ENCODE data around the gene ZIK1.

DNA sequence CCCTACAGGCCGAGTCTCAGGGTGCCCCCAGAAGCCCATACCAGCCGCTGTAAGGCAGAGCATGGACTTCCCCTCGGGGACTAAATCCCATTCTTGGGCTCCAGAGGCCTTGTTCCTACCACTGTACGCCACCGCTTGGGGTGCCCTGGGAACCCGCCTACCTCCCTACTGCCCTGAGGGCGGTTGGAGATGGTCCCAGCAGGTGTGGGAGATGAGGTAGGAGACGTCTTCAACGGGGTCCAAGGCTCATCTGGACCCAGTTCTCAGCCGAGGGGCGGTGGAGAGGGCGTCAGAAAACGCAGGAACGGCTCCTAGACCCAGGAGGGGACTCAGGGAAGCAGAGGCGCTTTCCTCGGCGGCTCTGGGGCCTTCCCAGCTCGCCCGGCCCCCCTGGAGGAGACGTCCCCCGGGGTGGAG, 833 bp upstream of the ZIK1 start:
- TF ChIP-seq, protein P1, sequence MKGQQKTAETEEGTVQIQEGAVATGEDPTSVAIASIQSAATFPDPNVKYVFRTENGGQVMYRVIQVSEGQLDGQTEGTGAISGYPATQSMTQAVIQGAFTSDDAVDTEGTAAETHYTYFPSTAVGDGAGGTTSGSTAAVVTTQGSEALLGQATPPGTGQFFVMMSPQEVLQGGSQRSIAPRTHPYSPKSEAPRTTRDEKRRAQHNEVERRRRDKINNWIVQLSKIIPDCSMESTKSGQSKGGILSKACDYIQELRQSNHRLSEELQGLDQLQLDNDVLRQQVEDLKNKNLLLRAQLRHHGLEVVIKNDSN (IDR thresholded peaks at IDR 0.05): no peak
- TF ChIP-seq EP300 (IDR thresholded peaks at IDR 0.05; ENCODE audit: borderline replicate concordance) (no peak), RAD21 (IDR thresholded peaks at IDR 0.05; ENCODE audit: low read depth) (no peak), ZBTB7A (IDR thresholded peaks at IDR 0.05; ENCODE audit: low read depth) (no peak), CEBPB (IDR thresholded peaks at IDR 0.05) (no peak), YY1 (IDR thresholded peaks at IDR 0.05; ENCODE audit: low read depth) (no peak), CREB1 (IDR thresholded peaks at IDR 0.05; ENCODE audit: low read depth) (no peak), EGR1 (IDR thresholded peaks at IDR 0.05) (no peak), TEAD4 (IDR thresholded peaks at IDR 0.05) (no peak), TAF1 (IDR thresholded peaks at IDR 0.05; ENCODE audit: low read depth) (no peak), TCF12 (IDR thresholded peaks at IDR 0.05; ENCODE audit: low read depth) (no peak)
- TF ChIP-seq, protein P2, sequence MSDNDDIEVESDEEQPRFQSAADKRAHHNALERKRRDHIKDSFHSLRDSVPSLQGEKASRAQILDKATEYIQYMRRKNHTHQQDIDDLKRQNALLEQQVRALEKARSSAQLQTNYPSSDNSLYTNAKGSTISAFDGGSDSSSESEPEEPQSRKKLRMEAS (IDR thresholded peaks at IDR 0.05): no peak
- TF ChIP-seq, protein P3, sequence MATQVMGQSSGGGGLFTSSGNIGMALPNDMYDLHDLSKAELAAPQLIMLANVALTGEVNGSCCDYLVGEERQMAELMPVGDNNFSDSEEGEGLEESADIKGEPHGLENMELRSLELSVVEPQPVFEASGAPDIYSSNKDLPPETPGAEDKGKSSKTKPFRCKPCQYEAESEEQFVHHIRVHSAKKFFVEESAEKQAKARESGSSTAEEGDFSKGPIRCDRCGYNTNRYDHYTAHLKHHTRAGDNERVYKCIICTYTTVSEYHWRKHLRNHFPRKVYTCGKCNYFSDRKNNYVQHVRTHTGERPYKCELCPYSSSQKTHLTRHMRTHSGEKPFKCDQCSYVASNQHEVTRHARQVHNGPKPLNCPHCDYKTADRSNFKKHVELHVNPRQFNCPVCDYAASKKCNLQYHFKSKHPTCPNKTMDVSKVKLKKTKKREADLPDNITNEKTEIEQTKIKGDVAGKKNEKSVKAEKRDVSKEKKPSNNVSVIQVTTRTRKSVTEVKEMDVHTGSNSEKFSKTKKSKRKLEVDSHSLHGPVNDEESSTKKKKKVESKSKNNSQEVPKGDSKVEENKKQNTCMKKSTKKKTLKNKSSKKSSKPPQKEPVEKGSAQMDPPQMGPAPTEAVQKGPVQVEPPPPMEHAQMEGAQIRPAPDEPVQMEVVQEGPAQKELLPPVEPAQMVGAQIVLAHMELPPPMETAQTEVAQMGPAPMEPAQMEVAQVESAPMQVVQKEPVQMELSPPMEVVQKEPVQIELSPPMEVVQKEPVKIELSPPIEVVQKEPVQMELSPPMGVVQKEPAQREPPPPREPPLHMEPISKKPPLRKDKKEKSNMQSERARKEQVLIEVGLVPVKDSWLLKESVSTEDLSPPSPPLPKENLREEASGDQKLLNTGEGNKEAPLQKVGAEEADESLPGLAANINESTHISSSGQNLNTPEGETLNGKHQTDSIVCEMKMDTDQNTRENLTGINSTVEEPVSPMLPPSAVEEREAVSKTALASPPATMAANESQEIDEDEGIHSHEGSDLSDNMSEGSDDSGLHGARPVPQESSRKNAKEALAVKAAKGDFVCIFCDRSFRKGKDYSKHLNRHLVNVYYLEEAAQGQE (IDR thresholded peaks at IDR 0.05; ENCODE audit: low read depth): no peak
